ENCODE results near the gene F12. TPM values are rescaled to one million over a fixed set of nuclear protein-coding genes. Genes with fewer than 3 reads are reported as not detected.

F12 gene
- total RNA-seq, 1 donor from 2014 or later, result not detected

DNA sequence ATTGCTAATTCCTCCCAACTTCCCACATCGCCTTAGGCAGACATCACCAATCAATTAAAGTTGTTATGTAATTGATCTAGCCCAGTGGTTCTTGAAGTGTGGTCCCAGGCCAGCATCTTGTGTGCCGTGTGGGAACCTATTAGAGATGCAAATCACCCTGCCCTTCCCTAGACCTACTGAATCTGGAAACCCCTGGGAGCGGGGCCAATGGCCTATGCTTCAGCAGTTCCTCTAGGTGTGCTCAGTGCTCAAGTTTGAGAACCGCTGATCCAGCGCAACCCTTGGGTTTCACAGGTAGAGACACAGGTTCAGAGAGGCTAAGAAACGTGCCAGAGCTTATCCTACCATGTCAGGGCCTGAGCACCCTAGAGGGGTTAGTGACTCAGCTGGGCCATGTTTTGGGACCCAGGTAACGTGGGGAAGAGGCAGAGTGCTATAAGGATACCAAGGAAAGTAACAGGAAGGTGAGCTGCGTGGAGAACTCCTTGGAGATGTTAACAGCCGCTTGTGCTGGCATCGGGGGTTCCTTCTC, 20.8 kb downstream of the F12 start:
- Histone ChIP-seq H3K4me1 (no peaks in the 10 kb centered on the region), H3K9me3 (ENCODE audit: low read depth) (no peaks in the 10 kb centered on the region), H3K79me2 (ENCODE audit: low read depth) (no peaks in the 10 kb centered on the region), H3K36me3 (no peaks in the 10 kb centered on the region), H3K27ac (no peak overlapping the region), H3K27me3 (peaks cover 24% of the 10 kb centered on the region), H3K4me3 (no peak overlapping the region), H4K20me1 (ENCODE audit: low read depth) (no peaks in the 10 kb centered on the region), H3F3A (ENCODE audit: low read depth) (no peaks in the 10 kb centered on the region), H3K9ac (no peak overlapping the region), H3K4me2 (no peak overlapping the region), H2AFZ (replicated peaks) (no peak overlapping the region)
- no peak for DNase-seq (ENCODE audit: low spot score)
- H3K9me3 Mint-ChIP-seq, result no peaks in the 10 kb centered on the region
- H3K4me1 Mint-ChIP-seq, result peaks cover 34% of the 10 kb centered on the region
- H3K27me3 Mint-ChIP-seq (ENCODE audit: insufficient read depth, low read depth), result peaks cover 11% of the 10 kb centered on the region
- TF ChIP-seq EZH2 (IDR thresholded peaks at IDR 0.05) (no peak), EZH2phosphoT487 (IDR thresholded peaks at IDR 0.05) (no peak)
- TF ChIP-seq, protein P1, sequence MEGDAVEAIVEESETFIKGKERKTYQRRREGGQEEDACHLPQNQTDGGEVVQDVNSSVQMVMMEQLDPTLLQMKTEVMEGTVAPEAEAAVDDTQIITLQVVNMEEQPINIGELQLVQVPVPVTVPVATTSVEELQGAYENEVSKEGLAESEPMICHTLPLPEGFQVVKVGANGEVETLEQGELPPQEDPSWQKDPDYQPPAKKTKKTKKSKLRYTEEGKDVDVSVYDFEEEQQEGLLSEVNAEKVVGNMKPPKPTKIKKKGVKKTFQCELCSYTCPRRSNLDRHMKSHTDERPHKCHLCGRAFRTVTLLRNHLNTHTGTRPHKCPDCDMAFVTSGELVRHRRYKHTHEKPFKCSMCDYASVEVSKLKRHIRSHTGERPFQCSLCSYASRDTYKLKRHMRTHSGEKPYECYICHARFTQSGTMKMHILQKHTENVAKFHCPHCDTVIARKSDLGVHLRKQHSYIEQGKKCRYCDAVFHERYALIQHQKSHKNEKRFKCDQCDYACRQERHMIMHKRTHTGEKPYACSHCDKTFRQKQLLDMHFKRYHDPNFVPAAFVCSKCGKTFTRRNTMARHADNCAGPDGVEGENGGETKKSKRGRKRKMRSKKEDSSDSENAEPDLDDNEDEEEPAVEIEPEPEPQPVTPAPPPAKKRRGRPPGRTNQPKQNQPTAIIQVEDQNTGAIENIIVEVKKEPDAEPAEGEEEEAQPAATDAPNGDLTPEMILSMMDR (IDR thresholded peaks at IDR 0.05), result no peak
- peak overlapping the region; percentile 86 for H3K27ac Mint-ChIP-seq
- H3K4me3 Mint-ChIP-seq, result no peak overlapping the region
- H3K36me3 Mint-ChIP-seq, result no peaks in the 10 kb centered on the region

DNA sequence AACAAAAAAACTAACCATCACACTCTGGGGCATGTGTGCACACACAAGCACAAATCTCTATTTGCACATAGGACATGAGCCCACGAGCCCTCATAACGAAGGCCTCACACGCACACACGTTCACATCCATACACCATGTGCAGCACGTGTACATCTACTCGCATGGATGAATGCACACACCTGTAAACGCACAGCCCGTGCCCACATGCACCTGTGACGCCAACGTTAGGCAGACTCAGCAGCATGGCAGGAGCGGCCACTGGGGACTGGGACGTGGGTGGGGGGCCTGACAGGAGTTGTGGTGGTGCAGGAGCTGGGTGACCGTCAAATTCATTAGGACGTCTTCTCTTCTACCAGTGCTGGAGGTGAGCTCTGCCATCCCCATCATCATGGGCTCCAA, 22.0 kb downstream of the F12 start:
- Histone ChIP-seq H3K4me3 (no peak overlapping the region), H2AFZ (replicated peaks) (no peak overlapping the region), H3K9ac (no peak overlapping the region), H3K4me2 (no peak overlapping the region), H3K27ac (no peak overlapping the region), H3F3A (ENCODE audit: low read depth) (no peaks in the 10 kb centered on the region), H3K36me3 (no peaks in the 10 kb centered on the region), H3K9me3 (ENCODE audit: low read depth) (no peaks in the 10 kb centered on the region), H4K20me1 (ENCODE audit: low read depth) (no peaks in the 10 kb centered on the region), H3K79me2 (ENCODE audit: low read depth) (no peaks in the 10 kb centered on the region), H3K4me1 (no peaks in the 10 kb centered on the region), H3K27me3 (peaks cover 26% of the 10 kb centered on the region)
- peaks cover 35% of the 10 kb centered on the region for H3K4me1 Mint-ChIP-seq
- H3K4me3 Mint-ChIP-seq, result no peak overlapping the region
- peaks cover 15% of the 10 kb centered on the region for H3K27me3 Mint-ChIP-seq (ENCODE audit: insufficient read depth, low read depth)
- H3K27ac Mint-ChIP-seq, result peak overlapping the region; percentile 21
- DNase-seq (ENCODE audit: low spot score), result no peak
- H3K9me3 Mint-ChIP-seq, result no peaks in the 10 kb centered on the region
- no peaks in the 10 kb centered on the region for H3K36me3 Mint-ChIP-seq
- TF ChIP-seq EZH2 (IDR thresholded peaks at IDR 0.05) (no peak), EZH2phosphoT487 (IDR thresholded peaks at IDR 0.05) (no peak)
- TF ChIP-seq, protein P1 (IDR thresholded peaks at IDR 0.05), result no peak

DNA sequence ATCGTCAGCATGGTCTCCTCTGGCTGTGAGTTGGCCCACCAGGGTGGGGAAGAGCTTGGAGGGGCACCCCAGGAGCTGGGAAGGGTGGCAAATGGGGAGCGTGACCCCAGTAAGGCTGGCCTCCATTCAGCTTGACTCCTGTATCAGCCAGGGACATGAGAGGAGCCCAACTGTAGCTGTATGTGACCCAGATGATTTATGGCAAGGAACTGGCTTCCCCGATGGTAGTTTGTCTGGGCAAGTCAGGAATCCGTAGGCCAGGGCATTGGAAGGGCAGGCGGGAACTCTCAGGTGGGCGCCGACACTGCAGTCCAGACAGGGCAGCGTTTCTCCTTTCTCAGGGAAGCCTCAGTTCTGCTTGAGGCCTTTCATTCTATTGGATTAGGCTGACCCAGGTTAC, 22.8 kb downstream of the F12 start:
- H3K27ac Mint-ChIP-seq, result no peak overlapping the region
- H3K4me1 Mint-ChIP-seq, result peaks cover 35% of the 10 kb centered on the region
- H3K4me3 Mint-ChIP-seq, result no peak overlapping the region
- no peak overlapping the region for H2AFZ ChIP-seq (replicated peaks)
- no peaks in the 10 kb centered on the region for H3K36me3 Mint-ChIP-seq
- H3K36me3 ChIP-seq, result no peaks in the 10 kb centered on the region
- no peaks in the 10 kb centered on the region for H4K20me1 ChIP-seq (ENCODE audit: low read depth)
- no peaks in the 10 kb centered on the region for H3K4me1 ChIP-seq
- TF ChIP-seq, protein P1 (IDR thresholded peaks at IDR 0.05), result no peak
- TF ChIP-seq EZH2phosphoT487 (IDR thresholded peaks at IDR 0.05) (no peak), EZH2 (IDR thresholded peaks at IDR 0.05) (no peak)
- H3K9me3 ChIP-seq (ENCODE audit: low read depth), result no peaks in the 10 kb centered on the region
- no peak for DNase-seq (ENCODE audit: low spot score)
- no peak overlapping the region for H3K27ac ChIP-seq
- H3K4me3 ChIP-seq, result no peak overlapping the region
- H3K9ac ChIP-seq, result no peak overlapping the region
- no peaks in the 10 kb centered on the region for H3F3A ChIP-seq (ENCODE audit: low read depth)
- H3K27me3 ChIP-seq, result peaks cover 26% of the 10 kb centered on the region
- no peaks in the 10 kb centered on the region for H3K9me3 Mint-ChIP-seq
- peaks cover 18% of the 10 kb centered on the region for H3K27me3 Mint-ChIP-seq (ENCODE audit: insufficient read depth, low read depth)
- H3K4me2 ChIP-seq, result no peak overlapping the region
- no peaks in the 10 kb centered on the region for H3K79me2 ChIP-seq (ENCODE audit: low read depth)

Data from neural progenitor cell (in vitro differentiated cells).